ENCODE results near the gene PPP1R36.

DNA sequence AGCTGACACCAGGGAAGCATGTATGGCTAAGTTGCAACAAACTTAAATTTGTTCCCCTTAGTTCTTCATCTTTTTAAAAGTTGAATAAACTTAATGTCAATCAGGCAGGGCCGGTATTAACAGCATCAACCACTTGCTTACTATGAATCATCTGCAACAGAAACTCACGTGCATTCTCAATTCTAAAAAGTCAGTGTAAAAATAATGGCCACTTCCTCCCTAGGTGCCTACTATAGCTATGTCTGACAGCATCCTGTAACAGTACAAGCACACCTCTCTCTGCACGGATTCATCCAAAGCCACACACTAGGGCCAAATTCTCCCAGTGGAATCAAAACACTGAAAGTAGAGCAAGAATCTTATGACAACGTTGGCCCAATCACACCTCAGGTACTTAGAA is 48.6 kb downstream of the PPP1R36 start:
- no peak for TF ChIP-seq POLR2AphosphoS5 (IDR thresholded peaks at IDR 0.05)
- TF ChIP-seq, protein P1, sequence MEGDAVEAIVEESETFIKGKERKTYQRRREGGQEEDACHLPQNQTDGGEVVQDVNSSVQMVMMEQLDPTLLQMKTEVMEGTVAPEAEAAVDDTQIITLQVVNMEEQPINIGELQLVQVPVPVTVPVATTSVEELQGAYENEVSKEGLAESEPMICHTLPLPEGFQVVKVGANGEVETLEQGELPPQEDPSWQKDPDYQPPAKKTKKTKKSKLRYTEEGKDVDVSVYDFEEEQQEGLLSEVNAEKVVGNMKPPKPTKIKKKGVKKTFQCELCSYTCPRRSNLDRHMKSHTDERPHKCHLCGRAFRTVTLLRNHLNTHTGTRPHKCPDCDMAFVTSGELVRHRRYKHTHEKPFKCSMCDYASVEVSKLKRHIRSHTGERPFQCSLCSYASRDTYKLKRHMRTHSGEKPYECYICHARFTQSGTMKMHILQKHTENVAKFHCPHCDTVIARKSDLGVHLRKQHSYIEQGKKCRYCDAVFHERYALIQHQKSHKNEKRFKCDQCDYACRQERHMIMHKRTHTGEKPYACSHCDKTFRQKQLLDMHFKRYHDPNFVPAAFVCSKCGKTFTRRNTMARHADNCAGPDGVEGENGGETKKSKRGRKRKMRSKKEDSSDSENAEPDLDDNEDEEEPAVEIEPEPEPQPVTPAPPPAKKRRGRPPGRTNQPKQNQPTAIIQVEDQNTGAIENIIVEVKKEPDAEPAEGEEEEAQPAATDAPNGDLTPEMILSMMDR (IDR thresholded peaks at IDR 0.05), result no peak

Data from sigmoid colon (tissue), 4 donors.